ENCODE measurements around the gene BCL6B.

The BCL6B gene

DNA sequence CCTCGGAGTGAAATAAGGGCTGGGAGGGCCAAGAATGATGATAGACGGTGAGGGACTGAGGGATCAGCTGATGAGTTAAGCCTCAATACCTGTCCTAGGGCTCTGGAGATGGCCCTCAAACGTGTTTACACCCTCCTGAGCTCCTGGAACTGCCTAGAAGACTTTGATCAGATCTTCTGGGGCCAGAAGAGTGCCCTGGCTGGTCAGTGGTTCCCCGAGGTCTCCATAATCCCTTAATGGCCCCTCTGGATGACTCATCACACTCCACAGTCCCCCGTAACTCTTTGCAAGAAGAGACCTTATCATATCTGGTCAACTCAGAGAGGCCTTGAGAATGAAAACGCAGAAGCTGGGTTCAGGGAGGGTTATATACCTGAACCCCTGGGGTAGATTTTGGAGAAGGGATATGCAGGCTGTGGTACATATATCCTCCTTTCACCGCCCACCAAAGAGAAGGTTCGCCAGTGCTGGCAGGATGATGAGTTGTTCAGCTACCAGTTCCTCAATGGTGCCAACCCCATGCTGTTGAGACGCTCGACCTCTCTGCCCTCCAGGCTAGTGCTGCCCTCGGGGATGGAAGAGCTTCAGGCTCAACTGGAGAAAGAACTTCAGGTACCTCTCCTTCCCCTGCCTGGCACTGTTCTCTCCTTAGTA, 23.9 kb upstream of the BCL6B start:
- no peak for DNase-seq
- H3K4me3 ChIP-seq (ENCODE audit: control insufficient read depth in 1 of 7, extremely low read depth in 1 of 7, insufficient read depth in 4 of 7, low read depth in 2 of 7, low read length in 6 of 7), result no peak overlapping the region
- H3K4me1 ChIP-seq (ENCODE audit: control extremely low read depth in 1 of 4, control insufficient read depth in 4 of 4, insufficient read depth in 4 of 4, low read length in 3 of 4), result peaks cover 3 to 23% (median 14%) of the 10 kb centered on the region in 4 experiments
- peaks cover 5 to 59% (median 39%) of the 10 kb centered on the region in 4 experiments for H3K36me3 ChIP-seq (ENCODE audit: control insufficient read depth in 4 of 4, insufficient read depth in 4 of 4, low read length in 3 of 4)
- POLR2A ChIA-PET, result no interaction called here
- no peaks in the 10 kb centered on the region for H3K27me3 ChIP-seq (replicated peaks in 2 of 5; ENCODE audit: control insufficient read depth in 4 of 5, insufficient read depth in 5 of 5, low read length in 4 of 5)
- no peaks in the 10 kb centered on the region for H3K9me3 ChIP-seq (ENCODE audit: control extremely low read depth in 1 of 5, control insufficient read depth in 4 of 5, insufficient read depth in 2 of 5, low read depth in 1 of 5, low read length in 4 of 5)
- no peak overlapping the region for H3K27ac ChIP-seq (ENCODE audit: insufficient read depth in 1 of 2, low read depth in 1 of 2, low read length in 2 of 2, poor library complexity in 1 of 2, severe bottlenecking in 2 of 2)
- CTCF ChIA-PET, result interaction anchor here (0.6 to 14.7 kb wide), 10 partner anchors 9 to 107 kb away, joined by 3 to 266 read pairs (median 4); no protein-coding TSS in a partner anchor
- WGBS (ENCODE audit: insufficient coverage), result 83% methylated on average over 8 of the region's 11 CpGs

DNA sequence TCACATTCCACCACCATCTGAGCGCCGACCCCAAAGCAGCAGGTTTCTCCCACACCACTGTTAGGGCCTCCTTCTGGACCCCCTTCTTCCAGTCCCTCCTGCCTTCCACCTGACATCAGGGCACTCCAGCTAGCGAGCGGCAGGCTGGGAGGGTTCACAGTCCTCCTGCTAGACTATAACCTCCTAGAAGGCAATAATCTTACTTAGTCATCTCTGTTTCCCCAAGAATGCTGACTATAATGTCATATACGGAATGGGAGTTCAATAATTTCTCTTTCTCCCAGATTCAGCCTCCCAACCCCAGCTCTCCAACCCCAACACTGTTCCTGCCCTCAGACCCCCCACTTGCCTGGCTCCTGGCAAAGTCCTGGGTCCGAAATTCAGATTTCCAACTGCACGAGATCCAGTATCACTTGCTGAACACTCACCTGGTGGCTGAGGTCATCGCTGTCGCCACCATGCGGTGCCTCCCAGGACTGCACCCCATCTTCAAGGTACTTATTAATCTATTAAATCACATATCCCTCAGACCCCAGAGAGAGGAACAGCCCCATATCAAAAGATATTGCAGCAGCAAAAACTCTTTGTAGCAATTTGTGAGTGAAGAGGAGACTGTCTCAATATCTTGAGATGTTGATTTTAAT, 21.4 kb upstream of the BCL6B start:
- no peak overlapping the region for H3K27ac ChIP-seq (ENCODE audit: insufficient read depth in 1 of 2, low read depth in 1 of 2, low read length in 2 of 2, poor library complexity in 1 of 2, severe bottlenecking in 2 of 2)
- POLR2A ChIA-PET, result no interaction called here
- WGBS (ENCODE audit: insufficient coverage), result 93% methylated on average over 3 of the region's 10 CpGs

GRCh38 chr17:7002288-7003047, 20.4 kb upstream of the BCL6B start:
- CTCF ChIA-PET, result interaction anchor here (1.2 to 14.7 kb wide), 6 partner anchors 12 to 159 kb away, joined by 3 to 266 read pairs (median 40); partner anchors contain the start of gene BCL6B
- H3K9me3 ChIP-seq (ENCODE audit: control extremely low read depth in 1 of 5, control insufficient read depth in 4 of 5, insufficient read depth in 2 of 5, low read depth in 1 of 5, low read length in 4 of 5), result no peaks in the 10 kb centered on the region
- H3K36me3 ChIP-seq (ENCODE audit: control insufficient read depth in 4 of 4, insufficient read depth in 4 of 4, low read length in 3 of 4), result peaks cover 7 to 54% (median 38%) of the 10 kb centered on the region in 4 experiments
- H3K4me3 ChIP-seq (ENCODE audit: control insufficient read depth in 1 of 7, extremely low read depth in 1 of 7, insufficient read depth in 4 of 7, low read depth in 2 of 7, low read length in 6 of 7), result no peak overlapping the region
- POLR2A ChIA-PET, result interaction anchor here (0.6 kb wide), 1 partner anchor 128 kb away, joined by 4 read pairs; no protein-coding TSS in a partner anchor
- no peaks in the 10 kb centered on the region for H3K4me1 ChIP-seq (ENCODE audit: control extremely low read depth in 1 of 4, control insufficient read depth in 4 of 4, insufficient read depth in 4 of 4, low read length in 3 of 4)
- DNase-seq, result no peak
- no peak overlapping the region for H3K27ac ChIP-seq (ENCODE audit: insufficient read depth in 1 of 2, low read depth in 1 of 2, low read length in 2 of 2, poor library complexity in 1 of 2, severe bottlenecking in 2 of 2)
- WGBS (ENCODE audit: insufficient coverage), result 98% methylated on average over 5 of the region's 6 CpGs
- no peaks in the 10 kb centered on the region for H3K27me3 ChIP-seq (replicated peaks in 2 of 5; ENCODE audit: control insufficient read depth in 4 of 5, insufficient read depth in 5 of 5, low read length in 4 of 5)

More for the DNA sequence above, 21.4 kb upstream of the BCL6B start:
- Histone ChIP-seq H3K36me3 (ENCODE audit: control insufficient read depth in 4 of 4, insufficient read depth in 4 of 4, low read length in 3 of 4) (peaks cover 5 to 57% (median 38%) of the 10 kb centered on the region in 4 experiments), H3K27me3 (replicated peaks in 2 of 5; ENCODE audit: control insufficient read depth in 4 of 5, insufficient read depth in 5 of 5, low read length in 4 of 5) (no peaks in the 10 kb centered on the region), H3K4me1 (ENCODE audit: control extremely low read depth in 1 of 4, control insufficient read depth in 4 of 4, insufficient read depth in 4 of 4, low read length in 3 of 4) (peaks cover 0 to 2% (median 0%) of the 10 kb centered on the region in 4 experiments), H3K4me3 (ENCODE audit: control insufficient read depth in 1 of 7, extremely low read depth in 1 of 7, insufficient read depth in 4 of 7, low read depth in 2 of 7, low read length in 6 of 7) (no peak overlapping the region), H3K9me3 (ENCODE audit: control extremely low read depth in 1 of 5, control insufficient read depth in 4 of 5, insufficient read depth in 2 of 5, low read depth in 1 of 5, low read length in 4 of 5) (no peaks in the 10 kb centered on the region)
- CTCF ChIA-PET, result interaction anchor here (0.8 to 14.7 kb wide), 7 partner anchors 12 to 246 kb away, joined by 3 to 266 read pairs (median 4); no protein-coding TSS in a partner anchor
- peak; percentile 34 to 65 (median 57) for DNase-seq

DNA sequence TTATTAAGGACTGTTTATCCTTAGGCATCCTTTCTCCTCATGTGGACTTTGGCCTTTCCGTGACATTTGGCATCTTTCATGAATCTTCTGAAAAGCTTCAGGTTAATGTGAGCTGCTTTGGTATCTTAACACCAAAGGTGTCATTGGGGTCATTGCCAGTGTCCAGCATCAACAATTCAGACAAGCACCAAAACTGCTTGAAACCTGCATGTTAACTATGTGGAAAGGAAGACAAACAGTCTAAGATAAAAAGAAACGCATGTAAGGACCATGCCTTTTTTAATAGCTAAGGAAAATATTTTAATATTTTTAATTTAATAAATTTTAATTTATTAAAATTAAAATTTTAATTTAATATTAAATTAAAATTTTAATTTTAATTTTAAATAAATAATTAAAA, 19.1 kb upstream of the BCL6B start:
- no CpG with 5 or more reads among the region's 2 CpGs for WGBS (ENCODE audit: insufficient coverage)
- no peak for DNase-seq
- Histone ChIP-seq H3K27ac (ENCODE audit: insufficient read depth in 1 of 2, low read depth in 1 of 2, low read length in 2 of 2, poor library complexity in 1 of 2, severe bottlenecking in 2 of 2) (no peak overlapping the region), H3K9me3 (ENCODE audit: control extremely low read depth in 1 of 5, control insufficient read depth in 4 of 5, insufficient read depth in 2 of 5, low read depth in 1 of 5, low read length in 4 of 5) (no peaks in the 10 kb centered on the region), H3K36me3 (ENCODE audit: control insufficient read depth in 4 of 4, insufficient read depth in 4 of 4, low read length in 3 of 4) (peaks cover 6 to 50% (median 37%) of the 10 kb centered on the region in 4 experiments), H3K4me3 (ENCODE audit: control insufficient read depth in 1 of 7, extremely low read depth in 1 of 7, insufficient read depth in 4 of 7, low read depth in 2 of 7, low read length in 6 of 7) (no peak overlapping the region), H3K27me3 (replicated peaks in 2 of 5; ENCODE audit: control insufficient read depth in 4 of 5, insufficient read depth in 5 of 5, low read length in 4 of 5) (no peaks in the 10 kb centered on the region), H3K4me1 (ENCODE audit: control extremely low read depth in 1 of 4, control insufficient read depth in 4 of 4, insufficient read depth in 4 of 4, low read length in 3 of 4) (no peaks in the 10 kb centered on the region)
- ChIA-PET POLR2A (interaction anchor here (0.6 to 1.8 kb wide), 4 partner anchors 18 to 90 kb away, joined by 3 to 5 read pairs (median 5); no protein-coding TSS in a partner anchor), CTCF (interaction anchor here (0.8 to 14.7 kb wide), 17 partner anchors 8 to 337 kb away, joined by 3 to 266 read pairs (median 6); partner anchors contain the start of genes ALOX12 and BCL6B)

- H3K27me3 ChIP-seq (replicated peaks in 2 of 5; ENCODE audit: control insufficient read depth in 4 of 5, insufficient read depth in 5 of 5, low read length in 4 of 5), result no peaks in the 10 kb centered on the region
- no peak overlapping the region for H3K27ac ChIP-seq (ENCODE audit: insufficient read depth in 1 of 2, low read depth in 1 of 2, low read length in 2 of 2, poor library complexity in 1 of 2, severe bottlenecking in 2 of 2)
- H3K36me3 ChIP-seq (ENCODE audit: control insufficient read depth in 4 of 4, insufficient read depth in 4 of 4, low read length in 3 of 4), result peaks cover 8 to 45% (median 32%) of the 10 kb centered on the region in 4 experiments
- DNase-seq, result peak; percentile 64 to 84 (median 83)
- POLR2A ChIA-PET, result interaction anchor here (0.8 to 1.8 kb wide), 3 partner anchors 17 to 91 kb away, joined by 5 read pairs; no protein-coding TSS in a partner anchor
- H3K4me3 ChIP-seq (ENCODE audit: control insufficient read depth in 1 of 7, extremely low read depth in 1 of 7, insufficient read depth in 4 of 7, low read depth in 2 of 7, low read length in 6 of 7), result no peak overlapping the region
- no peaks in the 10 kb centered on the region for H3K9me3 ChIP-seq (ENCODE audit: control extremely low read depth in 1 of 5, control insufficient read depth in 4 of 5, insufficient read depth in 2 of 5, low read depth in 1 of 5, low read length in 4 of 5)
- 80% methylated on average over 1 of the region's 2 CpGs for WGBS (ENCODE audit: insufficient coverage)
- no peaks in the 10 kb centered on the region for H3K4me1 ChIP-seq (ENCODE audit: control extremely low read depth in 1 of 4, control insufficient read depth in 4 of 4, insufficient read depth in 4 of 4, low read length in 3 of 4)
- CTCF ChIA-PET, result interaction anchor here (0.7 to 14.7 kb wide), 24 partner anchors 9 to 338 kb away, joined by 3 to 266 read pairs (median 5); partner anchors contain the start of genes ALOX12 and BCL6B
Observed at GRCh38 chr17:7004398-7005253, 18.2 kb upstream of the BCL6B start.

DNA sequence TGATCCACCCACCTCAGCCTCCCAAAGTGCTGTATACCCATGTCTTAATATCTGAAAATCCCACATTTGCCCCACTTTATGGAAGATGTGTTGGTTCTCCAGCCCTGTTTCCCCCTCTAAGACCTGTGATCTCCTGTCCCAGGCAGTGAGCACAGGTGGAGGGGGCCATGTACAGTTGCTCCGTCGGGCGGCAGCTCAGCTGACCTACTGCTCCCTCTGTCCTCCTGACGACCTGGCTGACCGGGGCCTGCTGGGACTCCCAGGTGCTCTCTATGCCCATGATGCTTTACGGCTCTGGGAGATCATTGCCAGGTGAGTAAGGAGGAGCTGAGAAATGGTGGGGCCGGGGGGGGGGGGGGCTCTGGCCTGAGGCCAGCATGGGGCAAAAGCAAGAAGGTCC, 17.1 kb upstream of the BCL6B start:
- Histone ChIP-seq H3K4me1 (ENCODE audit: control extremely low read depth in 1 of 4, control insufficient read depth in 4 of 4, insufficient read depth in 4 of 4, low read length in 3 of 4) (peaks cover 0 to 8% (median 3%) of the 10 kb centered on the region in 4 experiments), H3K36me3 (ENCODE audit: control insufficient read depth in 4 of 4, insufficient read depth in 4 of 4, low read length in 3 of 4) (peaks cover 8 to 44% (median 28%) of the 10 kb centered on the region in 4 experiments), H3K27me3 (replicated peaks in 2 of 5; ENCODE audit: control insufficient read depth in 4 of 5, insufficient read depth in 5 of 5, low read length in 4 of 5) (no peaks in the 10 kb centered on the region), H3K27ac (ENCODE audit: insufficient read depth in 1 of 2, low read depth in 1 of 2, low read length in 2 of 2, poor library complexity in 1 of 2, severe bottlenecking in 2 of 2) (no peak overlapping the region), H3K4me3 (ENCODE audit: control insufficient read depth in 1 of 7, extremely low read depth in 1 of 7, insufficient read depth in 4 of 7, low read depth in 2 of 7, low read length in 6 of 7) (no peak overlapping the region), H3K9me3 (ENCODE audit: control extremely low read depth in 1 of 5, control insufficient read depth in 4 of 5, insufficient read depth in 2 of 5, low read depth in 1 of 5, low read length in 4 of 5) (no peaks in the 10 kb centered on the region)
- CTCF ChIA-PET, result interaction anchor here (1.4 to 14.7 kb wide), 5 partner anchors 11 to 339 kb away, joined by 3 to 266 read pairs (median 76); partner anchors contain the start of gene BCL6B
- DNase-seq, result no peak
- WGBS (ENCODE audit: insufficient coverage), result 100% methylated on average over 4 of the region's 7 CpGs
- POLR2A ChIA-PET, result interaction anchor here (1.8 kb wide), 1 partner anchor 16 kb away, joined by 5 read pairs; no protein-coding TSS in a partner anchor
